Naive thymus-derived CD4-positive, alpha-beta T cell (primary cell): ENCODE results near the gene RBP4. TPM values are rescaled to one million over a fixed set of nuclear protein-coding genes. Genes with fewer than 3 reads are reported as not detected.

Source experiments
- ATAC-seq: fragments of 150-1000 bp; cut with Tn5 transposase; 2 replicates; pipeline ENCODE4 v1.10.0; 2021; ENCODE audit warnings: mild to moderate bottlenecking, moderate library complexity
- CTCF ChIA-PET: fragments of 350-600 bp; sonication (Branson Sonifier 250); formaldehyde crosslinking; loops from one replicate; lab custom pipeline; 2021; ENCODE audit warnings: antibody characterized with exemption; lab: Charles Lee
- POLR2A ChIA-PET: fragments of 350-600 bp; sonication (Branson Sonifier 250); formaldehyde crosslinking; loops from one replicate; lab custom pipeline; 2021; ENCODE audit warnings: antibody characterized with exemption, inconsistent platforms; lab: Charles Lee
- DNase-seq, 9 donors: peaks; one replicate each; pipeline versions ENCODE4 v3.0.0 to v3.0.0-alpha.2; 2020 to 2022; ENCODE audit warnings: mixed read lengths in 1 of 9
- H3K27ac ChIP-seq: one replicate; pipeline ENCODE4 v1.7.0; 2013; ENCODE audit warnings: mild to moderate bottlenecking, low read depth, low read length, moderate library complexity
- H3K27me3 ChIP-seq, 2 donors: one replicate each; pipeline ENCODE4 v1.7.0; 2013; ENCODE audit warnings: low read length in 2 of 2, mild to moderate bottlenecking in 2 of 2, moderate library complexity in 2 of 2; ENCODE audit not compliant: control insufficient read depth in 2 of 2, insufficient read depth in 2 of 2
- H3K36me3 ChIP-seq, 3 experiments: 1 replicate in 2 of 3; 2 replicates in 1 of 3; pipeline ENCODE4 v1.7.0; 2013; ENCODE audit warnings: low read length in 3 of 3, mild to moderate bottlenecking in 3 of 3, moderate library complexity in 1 of 3; ENCODE audit not compliant: insufficient read depth in 3 of 3, control insufficient read depth in 2 of 3
- H3K4me1 ChIP-seq, 2 donors: one replicate each; pipeline ENCODE4 v1.7.0; 2013; ENCODE audit warnings: low read length in 2 of 2, mild to moderate bottlenecking in 2 of 2, moderate library complexity in 1 of 2; ENCODE audit not compliant: control insufficient read depth in 2 of 2, insufficient read depth in 2 of 2
- H3K4me3 ChIP-seq: 2 replicates; pipeline ENCODE4 v1.7.0; 2013; ENCODE audit warnings: mild to moderate bottlenecking, low read length
- H3K9me3 ChIP-seq, 3 experiments: 1 replicate in 2 of 3; 2 replicates in 1 of 3; pipeline ENCODE4 v1.7.0; 2013; ENCODE audit warnings: low read length in 3 of 3; ENCODE audit not compliant: control insufficient read depth in 2 of 3
- H3K27ac Mint-ChIP-seq, 9 donors: one replicate each; pipeline ENCODE4 v1.8.0; 2020 to 2022; ENCODE audit warnings: mixed read lengths in 9 of 9, mild to moderate bottlenecking in 8 of 9, moderate library complexity in 5 of 9, inconsistent platforms in 2 of 9
- H3K27me3 Mint-ChIP-seq, 5 donors: one replicate each; pipeline ENCODE4 v1.8.0; 2021 to 2022; ENCODE audit warnings: mixed read lengths in 5 of 5, mild to moderate bottlenecking in 1 of 5
- H3K36me3 Mint-ChIP-seq, 5 donors: one replicate each; pipeline ENCODE4 v1.8.0; 2020 to 2022; ENCODE audit warnings: mixed read lengths in 5 of 5, mild to moderate bottlenecking in 3 of 5, inconsistent platforms in 1 of 5
- H3K4me1 Mint-ChIP-seq, 7 donors: one replicate each; pipeline ENCODE4 v1.8.0; 2020 to 2022; ENCODE audit warnings: mixed read lengths in 7 of 7, mild to moderate bottlenecking in 3 of 7, inconsistent platforms in 1 of 7
- H3K4me3 Mint-ChIP-seq, 10 donors: one replicate each; pipeline ENCODE4 v1.8.0; 2020 to 2022; ENCODE audit warnings: mild to moderate bottlenecking in 10 of 10, mixed read lengths in 10 of 10, moderate library complexity in 6 of 10, inconsistent platforms in 2 of 10
- H3K9me3 Mint-ChIP-seq, 11 donors: one replicate each; pipeline ENCODE4 v1.8.0; 2020 to 2022; ENCODE audit warnings: mixed read lengths in 11 of 11, mild to moderate bottlenecking in 4 of 11, inconsistent platforms in 1 of 11, moderate library complexity in 1 of 11
- intact Hi-C, 2 donors: fragments of 100-400 bp; cut with micrococcal nuclease; formaldehyde crosslinking; loops; one replicate each; pipeline ENCODE4 v1.15.1; 2023
- polyA plus RNA-seq, 2 donors: library from polyadenylated mRNA; unstranded; fragments of 300-500 nt; fragmentation: Illumina TruSeq; gene quantifications; one replicate each; pipeline ENCODE4 v1.2.3, GENCODE V29; 2021
- total RNA-seq, 6 experiments: library from RNA in 5 of 6; stranded (reverse) in 5 of 6; gene quantifications; 1 replicate in 5 of 6; 2 replicates in 1 of 6; pipeline ENCODE4 v1.2.3 and lab custom pipeline; 2021 to 2026

RBP4 gene
- total and polyA plus RNA-seq, 7 experiments from 2014 or later: not detected

GRCh38 chr10:93620925-93621324, 19.9 kb upstream of the RBP4 start:
- no peak for ATAC-seq
- Histone ChIP-seq H3K27ac (no peak overlapping the region), H3K27me3 (peaks cover 0 to 3% of the 10 kb centered on the region in 2 donors), H3K9me3 (no peaks in the 10 kb centered on the region), H3K4me3 (no peak overlapping the region), H3K36me3 (no peaks in the 10 kb centered on the region), H3K4me1 (no peaks in the 10 kb centered on the region)
- DNase-seq: no peak
- ChIA-PET CTCF (no interaction called here), POLR2A (no interaction called here)
- peaks cover 3 to 24% (median 9%) of the 10 kb centered on the region in 5 donors for H3K27me3 Mint-ChIP-seq
- no peaks in the 10 kb centered on the region for H3K9me3 Mint-ChIP-seq
- no peaks in the 10 kb centered on the region for H3K36me3 Mint-ChIP-seq
- H3K4me1 Mint-ChIP-seq: peaks cover 0 to 3% (median 0%) of the 10 kb centered on the region in 7 donors
- intact Hi-C loops: no loop called here
- no peak overlapping the region for H3K27ac Mint-ChIP-seq
- H3K4me3 Mint-ChIP-seq: no peak overlapping the region

- DNase-seq: no peak
- Mint-ChIP-seq H3K4me3 (no peak overlapping the region), H3K4me1 (peaks cover 0 to 3% (median 0%) of the 10 kb centered on the region in 7 donors), H3K36me3 (no peaks in the 10 kb centered on the region), H3K27me3 (peaks cover 0 to 10% (median 3%) of the 10 kb centered on the region in 5 donors), H3K9me3 (no peaks in the 10 kb centered on the region), H3K27ac (no peak overlapping the region)
- intact Hi-C loops: no loop called here
- Histone ChIP-seq H3K4me3 (no peak overlapping the region), H3K36me3 (no peaks in the 10 kb centered on the region), H3K27ac (no peak overlapping the region), H3K27me3 (no peaks in the 10 kb centered on the region), H3K9me3 (no peaks in the 10 kb centered on the region), H3K4me1 (no peaks in the 10 kb centered on the region)
- CTCF ChIA-PET: interaction anchor here (0.6 to 0.7 kb wide), 2 partner anchors 444 to 771 kb away, joined by 4 to 6 read pairs; no protein-coding TSS in a partner anchor
- ATAC-seq: peak; percentile 45
- POLR2A ChIA-PET: no interaction called here
Measured at GRCh38 chr10:93615576-93616235, 14.7 kb upstream of the RBP4 start.

GRCh38 chr10:93614101-93614825, 13.2 kb upstream of the RBP4 start:
- Mint-ChIP-seq H3K4me3 (no peak overlapping the region), H3K9me3 (no peaks in the 10 kb centered on the region), H3K4me1 (peaks cover 0 to 3% (median 0%) of the 10 kb centered on the region in 7 donors), H3K27ac (no peak overlapping the region), H3K27me3 (peaks cover 0 to 9% (median 3%) of the 10 kb centered on the region in 5 donors), H3K36me3 (no peaks in the 10 kb centered on the region)
- H3K27me3 ChIP-seq: no peaks in the 10 kb centered on the region
- H3K4me3 ChIP-seq: no peak overlapping the region
- no peak for DNase-seq
- no peaks in the 10 kb centered on the region for H3K36me3 ChIP-seq
- ChIA-PET CTCF (no interaction called here), POLR2A (no interaction called here)
- H3K9me3 ChIP-seq: no peaks in the 10 kb centered on the region
- no peak overlapping the region for H3K27ac ChIP-seq
- intact Hi-C loops: no loop called here
- ATAC-seq: no peak
- no peaks in the 10 kb centered on the region for H3K4me1 ChIP-seq

GRCh38 chr10:93613126-93613525, 12.1 kb upstream of the RBP4 start:
- DNase-seq: no peak
- H3K4me1 ChIP-seq: no peaks in the 10 kb centered on the region
- H3K27ac Mint-ChIP-seq: no peak overlapping the region
- CTCF ChIA-PET: no interaction called here
- H3K27ac ChIP-seq: no peak overlapping the region
- intact Hi-C loops: no loop called here
- H3K36me3 ChIP-seq: no peaks in the 10 kb centered on the region
- H3K4me3 Mint-ChIP-seq: no peak overlapping the region
- H3K36me3 Mint-ChIP-seq: no peaks in the 10 kb centered on the region
- POLR2A ChIA-PET: no interaction called here
- ATAC-seq: no peak
- peaks cover 0 to 3% (median 0%) of the 10 kb centered on the region in 7 donors for H3K4me1 Mint-ChIP-seq
- H3K27me3 Mint-ChIP-seq: peaks cover 0 to 16% (median 6%) of the 10 kb centered on the region in 5 donors
- H3K9me3 Mint-ChIP-seq: peaks cover 0 to 10% (median 0%) of the 10 kb centered on the region in 11 donors
- no peaks in the 10 kb centered on the region for H3K27me3 ChIP-seq
- no peak overlapping the region for H3K4me3 ChIP-seq
- H3K9me3 ChIP-seq: no peaks in the 10 kb centered on the region

GRCh38 chr10:93612311-93612710, 11.3 kb upstream of the RBP4 start, which contains the start of gene PDE6C:
PDE6C (plus strand) TSS chr10:93612537; CDS start chr10:93612726, 189 bp downstream.
- ChIA-PET POLR2A (no interaction called here), CTCF (no interaction called here)
- Histone ChIP-seq H3K36me3 (no peaks in the 10 kb centered on the region), H3K27me3 (no peaks in the 10 kb centered on the region), H3K4me1 (no peaks in the 10 kb centered on the region), H3K9me3 (no peaks in the 10 kb centered on the region), H3K27ac (no peak within 1 kb of the TSS), H3K4me3 (no peak within 1 kb of the TSS)
- no peaks in the 10 kb centered on the region for H3K36me3 Mint-ChIP-seq
- intact Hi-C loops: no loop called here
- no peak within 1 kb of the TSS for H3K4me3 Mint-ChIP-seq
- no peak for ATAC-seq
- H3K4me1 Mint-ChIP-seq: peaks cover 0 to 3% (median 0%) of the 10 kb centered on the region in 7 donors
- DNase-seq: no peak
- H3K9me3 Mint-ChIP-seq: peaks cover 0 to 17% (median 2%) of the 10 kb centered on the region in 11 donors
- H3K27me3 Mint-ChIP-seq: peaks cover 0 to 17% (median 11%) of the 10 kb centered on the region in 5 donors
- no peak within 1 kb of the TSS for H3K27ac Mint-ChIP-seq

GRCh38 chr10:93608421-93608820, 7.4 kb upstream of the RBP4 start:
- Histone ChIP-seq H3K27ac (no peak overlapping the region), H3K4me1 (no peaks in the 10 kb centered on the region), H3K36me3 (no peaks in the 10 kb centered on the region), H3K27me3 (no peaks in the 10 kb centered on the region), H3K9me3 (no peaks in the 10 kb centered on the region), H3K4me3 (no peak overlapping the region)
- no peak overlapping the region for H3K4me3 Mint-ChIP-seq
- H3K27me3 Mint-ChIP-seq: peaks cover 22 to 47% (median 31%) of the 10 kb centered on the region in 5 donors
- H3K27ac Mint-ChIP-seq: no peak overlapping the region
- H3K4me1 Mint-ChIP-seq: no peaks in the 10 kb centered on the region
- peaks cover 0 to 32% (median 4%) of the 10 kb centered on the region in 11 donors for H3K9me3 Mint-ChIP-seq
- DNase-seq (no peak), ATAC-seq (no peak)
- intact Hi-C loops: no loop called here
- CTCF ChIA-PET: no interaction called here
- POLR2A ChIA-PET: no interaction called here
- no peaks in the 10 kb centered on the region for H3K36me3 Mint-ChIP-seq
